GM18502 (cell line): ENCODE measurements around the gene SP8.

Experiments used
- ATAC-seq: cut with Tn5 transposase; IDR thresholded peaks from one replicate; pipeline ENCODE4 v1.9.1; 2021; ENCODE audit warnings: mild to moderate bottlenecking; ENCODE audit not compliant: unreplicated experiment, poor library complexity

SP8 gene

DNA sequence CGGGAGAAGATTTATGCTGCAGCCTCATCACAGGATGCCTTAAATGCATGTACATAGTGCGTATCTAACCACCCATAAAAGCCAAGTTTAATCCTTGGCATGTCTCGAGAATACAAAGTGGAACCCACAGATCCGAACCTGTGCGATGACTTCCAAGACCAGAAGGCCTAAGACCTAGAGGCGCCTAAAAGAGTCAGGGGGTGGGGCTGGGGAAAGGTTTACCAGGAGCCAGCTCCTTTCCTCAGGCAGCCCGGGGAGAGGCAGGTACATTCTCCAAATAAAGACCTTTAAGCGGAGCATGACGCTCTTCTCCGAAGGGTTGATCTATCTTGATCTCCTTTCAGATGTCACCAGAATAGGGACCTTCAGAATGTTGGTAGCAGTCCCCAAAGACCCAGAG, 9.7 kb downstream of the SP8 start:
- ATAC-seq, result no peak

DNA sequence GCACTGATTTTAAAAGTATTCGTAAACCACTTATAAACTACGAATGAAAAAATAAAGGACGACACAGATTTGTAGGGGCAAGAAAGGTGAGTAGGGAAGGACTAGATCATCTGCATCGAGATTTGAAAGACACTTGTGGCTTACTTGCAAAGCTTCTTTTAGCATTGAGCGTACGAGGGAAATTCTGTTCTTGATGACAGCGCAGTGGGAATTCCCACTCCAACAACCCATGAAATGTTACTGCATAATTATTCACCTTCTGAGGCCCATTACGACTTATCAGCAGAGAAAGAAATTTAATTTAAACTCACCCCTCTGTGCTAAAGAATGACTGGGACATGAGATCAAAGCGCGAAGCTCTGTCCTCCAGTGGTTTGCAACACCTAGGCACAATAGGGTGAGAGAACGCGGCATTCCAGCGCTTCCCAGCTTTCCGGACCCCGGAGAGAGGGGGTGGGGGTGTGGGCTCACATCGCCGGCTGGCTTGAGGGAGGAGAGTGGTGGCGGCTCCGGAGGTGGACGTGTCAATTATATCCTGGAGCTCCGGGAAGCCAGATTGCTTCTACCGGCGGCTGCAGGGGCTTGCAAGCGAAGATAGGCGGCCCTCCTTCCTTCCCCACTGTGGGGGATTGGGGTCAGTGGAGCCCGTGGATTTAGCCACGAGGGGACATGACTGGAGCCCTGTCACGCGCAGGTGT, 10.3 kb downstream of the SP8 start:
- ATAC-seq, result no peak

DNA sequence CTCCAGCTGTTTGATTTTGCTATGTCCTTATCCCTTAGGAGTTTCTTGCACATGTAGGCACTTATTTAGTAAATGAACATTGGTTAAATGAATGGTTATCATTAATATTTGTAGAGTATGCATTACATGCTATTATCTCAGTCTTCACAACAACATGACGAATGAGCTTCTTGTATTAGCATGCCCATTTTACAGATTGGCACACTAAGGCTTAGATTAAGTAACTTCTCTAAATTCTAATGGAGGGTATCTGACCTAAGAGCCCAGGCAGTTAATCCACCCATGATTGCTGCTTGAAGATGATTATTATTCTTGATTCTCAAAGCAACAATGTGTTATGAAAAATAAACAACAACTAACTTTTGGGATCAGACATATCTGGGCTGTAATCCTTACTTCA, 32.7 kb downstream of the SP8 start:
- ATAC-seq, result no peak

DNA sequence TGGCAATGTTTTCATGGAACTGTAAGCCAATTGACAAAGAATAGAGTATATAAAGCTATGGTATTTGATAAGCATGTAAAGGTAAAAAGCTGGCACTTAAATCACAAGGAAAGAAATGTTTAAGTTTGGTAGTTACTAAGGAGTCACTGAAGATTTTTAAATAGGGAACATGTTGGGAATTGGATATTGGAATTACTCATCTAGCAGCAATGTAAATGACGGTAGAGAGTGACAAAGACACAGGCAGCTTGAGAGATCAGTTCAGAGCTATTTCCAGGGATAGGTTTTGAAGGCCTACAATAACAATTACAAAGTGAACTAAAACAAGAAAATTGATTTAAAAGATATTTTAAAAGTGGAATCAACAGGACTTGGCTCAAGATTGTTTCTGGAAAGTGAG, 36.8 kb downstream of the SP8 start:
- ATAC-seq, result no peak

DNA sequence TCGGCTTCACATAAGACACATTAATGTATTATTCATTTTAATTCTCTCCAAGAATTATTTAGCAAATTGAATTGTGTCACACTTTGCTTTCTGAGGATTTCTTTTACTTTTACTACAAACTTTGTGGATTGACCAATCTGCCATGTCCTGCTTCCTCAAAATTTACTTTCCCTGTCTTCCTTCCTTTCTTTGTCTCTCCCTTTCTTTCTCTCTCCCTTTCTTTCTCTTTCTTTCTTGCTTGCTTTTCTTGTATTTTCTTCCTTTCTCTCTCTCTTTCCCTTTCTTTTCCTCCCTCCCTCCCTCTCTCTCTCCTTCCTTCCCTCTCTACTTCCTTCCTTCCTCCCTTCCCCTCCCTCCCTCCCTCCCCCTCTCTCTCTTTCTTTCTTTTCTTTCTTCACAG, 37.8 kb downstream of the SP8 start:
- ATAC-seq, result no peak

DNA sequence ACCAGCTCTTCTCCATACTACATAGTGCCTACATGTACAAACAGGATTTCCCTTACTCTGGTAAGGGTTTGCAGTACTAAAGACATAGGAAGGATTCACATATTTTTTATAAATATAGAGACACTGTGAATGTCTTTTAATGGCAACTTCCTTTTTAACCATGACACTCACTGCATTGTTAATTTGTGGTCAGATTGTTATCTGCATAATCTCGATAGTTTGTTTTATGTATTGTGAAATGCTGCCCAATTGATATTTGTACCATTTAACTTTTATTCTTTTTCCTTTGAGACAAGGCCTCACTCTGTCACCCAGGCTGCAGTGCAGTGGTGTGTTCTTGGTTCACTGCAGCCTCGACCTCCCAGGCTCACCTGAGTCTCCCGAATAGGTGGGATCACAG, 39.7 kb downstream of the SP8 start:
- no peak for ATAC-seq

DNA sequence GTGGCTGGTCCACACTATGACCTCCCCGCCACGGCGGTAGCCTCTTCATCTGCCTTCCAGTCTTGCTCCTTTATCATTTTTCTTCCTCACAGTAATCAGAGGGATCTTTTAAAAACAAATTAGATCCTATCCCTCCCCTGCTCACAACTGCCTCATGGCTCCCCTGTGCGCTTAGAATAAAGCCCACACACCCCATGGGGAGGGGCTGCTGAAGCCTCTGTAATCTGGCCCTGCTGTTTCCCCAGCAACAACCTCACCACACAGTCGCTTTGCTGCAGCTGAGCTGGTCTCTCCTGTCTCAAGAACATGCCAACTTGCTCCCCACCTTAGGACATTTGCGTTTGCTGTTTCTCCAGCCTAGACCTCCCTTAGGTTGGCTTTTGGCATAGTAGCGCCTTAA, 41.0 kb downstream of the SP8 start:
- no peak for ATAC-seq

DNA sequence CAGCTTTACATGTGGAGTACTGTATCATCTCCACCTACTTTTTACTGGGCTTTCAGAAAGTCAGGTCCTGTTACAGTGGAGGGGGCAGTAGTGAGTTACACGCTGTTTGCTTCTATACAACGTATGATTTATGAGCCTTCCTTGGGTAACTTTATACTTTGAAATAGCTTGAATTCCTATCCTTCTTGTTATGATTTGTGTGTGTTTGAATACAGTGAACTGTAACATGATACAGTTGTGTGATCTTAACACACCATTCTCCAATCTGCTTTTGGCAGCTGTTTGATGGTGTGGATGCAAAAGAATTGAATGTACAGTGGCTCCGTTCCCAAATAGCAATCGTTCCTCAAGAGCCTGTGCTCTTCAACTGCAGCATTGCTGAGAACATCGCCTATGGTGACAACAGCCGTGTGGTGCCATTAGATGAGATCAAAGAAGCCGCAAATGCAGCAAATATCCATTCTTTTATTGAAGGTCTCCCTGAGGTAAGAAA, 41.7 kb downstream of the SP8 start:
- no peak for ATAC-seq

DNA sequence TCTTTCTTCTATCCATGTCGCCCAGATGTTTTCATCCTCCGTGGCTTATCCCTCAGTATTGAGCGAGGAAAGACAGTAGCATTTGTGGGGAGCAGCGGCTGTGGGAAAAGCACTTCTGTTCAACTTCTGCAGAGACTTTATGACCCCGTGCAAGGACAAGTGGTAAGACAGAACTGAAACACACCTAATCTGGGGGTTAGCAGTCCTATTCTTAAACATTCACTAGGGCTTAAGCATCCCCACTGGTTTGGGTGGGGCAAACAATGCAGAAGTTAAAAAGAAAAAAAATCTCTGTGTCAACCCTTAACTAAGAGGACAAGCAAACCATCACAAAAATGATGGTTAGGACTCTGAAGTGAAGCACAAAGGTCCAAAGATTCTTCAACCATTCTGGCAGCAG, 43.8 kb downstream of the SP8 start:
- no peak for ATAC-seq

DNA sequence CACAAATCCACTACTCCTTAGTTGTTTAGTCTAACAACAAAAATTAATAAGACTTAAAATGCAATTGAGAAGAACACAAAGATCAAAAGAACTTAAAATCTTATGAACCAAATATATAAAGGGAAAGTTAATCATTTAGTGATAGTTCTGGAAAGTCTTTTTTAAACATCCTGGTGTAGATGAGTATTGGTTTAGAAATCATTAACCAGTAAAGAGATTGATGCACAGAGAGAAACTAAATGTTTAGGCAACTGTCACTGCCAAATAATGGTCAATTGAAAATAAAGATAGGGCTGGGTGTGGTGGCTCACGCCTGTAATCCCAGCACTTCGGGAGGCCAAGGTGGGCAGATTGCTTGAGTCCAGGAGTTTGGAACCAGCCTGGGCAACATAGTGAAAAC, 44.9 kb downstream of the SP8 start:
- no peak for ATAC-seq

DNA sequence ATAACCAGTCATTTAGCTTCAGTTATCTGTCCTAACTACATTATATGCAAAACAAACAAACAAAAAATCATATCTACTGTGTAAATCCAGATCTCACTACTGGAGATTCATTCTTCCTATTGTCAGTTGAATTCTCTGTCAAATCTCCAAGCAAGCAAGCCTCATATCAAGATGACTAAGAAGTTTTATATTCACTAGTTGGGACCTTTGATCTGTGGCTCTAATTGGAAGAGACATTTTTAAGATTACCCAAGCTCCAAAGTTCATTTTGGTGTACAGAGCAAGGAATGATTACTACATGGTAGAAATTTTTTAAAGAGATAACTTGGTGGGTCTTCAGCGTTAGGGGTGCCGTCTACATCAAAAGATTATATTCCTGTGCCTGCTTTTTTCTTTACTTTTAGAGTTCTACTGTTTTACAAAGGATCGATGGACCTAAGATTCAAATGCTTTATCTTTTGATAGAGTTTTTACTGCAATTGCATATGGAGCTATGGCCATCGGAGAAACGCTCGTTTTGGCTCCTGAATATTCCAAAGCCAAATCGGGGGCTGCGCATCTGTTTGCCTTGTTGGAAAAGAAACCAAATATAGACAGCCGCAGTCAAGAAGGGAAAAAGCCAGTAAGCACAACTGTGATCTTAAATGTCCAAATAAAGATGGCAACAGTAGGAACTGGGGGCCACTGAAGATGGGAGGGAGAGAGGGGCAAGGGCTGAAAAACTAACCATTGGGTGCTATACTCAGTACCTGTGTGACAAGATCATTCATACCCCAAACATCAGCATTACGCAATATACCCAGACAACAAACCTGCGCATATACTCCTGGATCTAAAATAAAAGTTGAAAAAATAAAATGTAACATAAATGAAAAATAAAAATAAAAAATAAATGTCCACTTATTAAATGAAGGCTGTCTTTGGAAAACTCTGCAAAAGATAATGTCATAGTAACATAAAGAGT, 47.9 kb downstream of the SP8 start:
- ATAC-seq, result no peak

DNA sequence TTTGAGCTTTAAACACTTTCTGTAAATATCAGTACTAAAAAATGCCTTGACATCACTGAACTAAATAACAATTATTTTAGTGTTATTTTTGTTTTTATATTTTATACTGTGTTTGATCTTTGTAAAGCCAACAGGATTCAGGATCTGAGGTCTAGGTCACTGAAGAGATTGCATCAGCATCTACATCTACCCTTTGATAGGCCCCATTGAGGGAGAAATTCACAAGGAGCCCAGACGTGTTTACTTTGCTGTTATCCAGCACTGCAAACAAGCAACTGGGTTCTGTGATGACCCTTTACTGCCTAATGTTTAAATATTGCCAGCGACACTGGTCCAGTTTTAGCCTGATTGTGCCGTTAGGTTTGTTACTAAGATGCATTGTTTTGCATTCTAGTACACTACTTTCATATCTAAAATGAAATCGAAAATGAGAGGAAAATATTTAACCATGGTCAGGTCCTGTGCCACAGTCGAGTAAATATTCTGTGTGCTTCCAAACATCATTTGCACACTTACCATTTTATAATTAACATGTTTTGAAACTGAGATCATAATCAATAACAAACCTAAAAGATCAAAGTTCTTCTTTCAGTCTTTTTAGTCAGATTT, 48.7 kb downstream of the SP8 start:
- ATAC-seq, result no peak

DNA sequence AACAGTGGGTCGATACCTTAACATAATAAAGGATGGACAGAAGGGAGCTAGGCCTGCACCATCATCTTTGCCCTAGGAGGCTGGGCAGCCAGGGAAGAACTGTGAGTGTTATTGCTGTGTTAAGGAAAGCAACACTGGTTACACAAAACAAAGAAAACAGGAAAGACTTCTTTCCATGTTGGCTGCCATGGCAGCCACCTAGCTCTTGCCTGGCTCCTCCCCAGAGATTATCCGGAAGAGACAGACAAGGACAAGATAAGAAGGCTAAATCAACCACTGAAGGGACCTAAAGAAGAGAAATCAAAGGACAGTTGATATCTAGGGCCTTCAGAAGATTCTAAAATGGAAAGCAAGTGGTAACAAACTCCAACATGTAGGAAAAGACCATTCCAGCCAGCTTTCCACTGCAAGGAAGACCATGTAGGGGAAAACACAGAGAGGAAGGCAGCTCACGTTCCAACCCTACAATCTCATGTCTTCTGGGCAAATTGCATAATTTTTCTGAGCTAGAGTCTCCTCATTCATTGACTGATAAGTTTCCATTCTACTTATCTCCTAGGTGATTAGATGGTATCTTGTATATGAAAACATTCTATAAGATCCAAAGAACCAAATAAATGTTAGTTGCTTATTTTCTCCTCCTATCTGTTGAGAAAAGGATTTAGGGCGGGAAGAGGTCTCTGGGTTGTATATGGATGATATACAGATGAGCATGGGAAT, 51.2 kb downstream of the SP8 start:
- no peak for ATAC-seq
